ENCODE results near the gene IRF8.

Gene IRF8

GRCh38 chr16:85888405-85889331, 10.3 kb upstream of the IRF8 start:
- TF ChIP-seq, protein P1, sequence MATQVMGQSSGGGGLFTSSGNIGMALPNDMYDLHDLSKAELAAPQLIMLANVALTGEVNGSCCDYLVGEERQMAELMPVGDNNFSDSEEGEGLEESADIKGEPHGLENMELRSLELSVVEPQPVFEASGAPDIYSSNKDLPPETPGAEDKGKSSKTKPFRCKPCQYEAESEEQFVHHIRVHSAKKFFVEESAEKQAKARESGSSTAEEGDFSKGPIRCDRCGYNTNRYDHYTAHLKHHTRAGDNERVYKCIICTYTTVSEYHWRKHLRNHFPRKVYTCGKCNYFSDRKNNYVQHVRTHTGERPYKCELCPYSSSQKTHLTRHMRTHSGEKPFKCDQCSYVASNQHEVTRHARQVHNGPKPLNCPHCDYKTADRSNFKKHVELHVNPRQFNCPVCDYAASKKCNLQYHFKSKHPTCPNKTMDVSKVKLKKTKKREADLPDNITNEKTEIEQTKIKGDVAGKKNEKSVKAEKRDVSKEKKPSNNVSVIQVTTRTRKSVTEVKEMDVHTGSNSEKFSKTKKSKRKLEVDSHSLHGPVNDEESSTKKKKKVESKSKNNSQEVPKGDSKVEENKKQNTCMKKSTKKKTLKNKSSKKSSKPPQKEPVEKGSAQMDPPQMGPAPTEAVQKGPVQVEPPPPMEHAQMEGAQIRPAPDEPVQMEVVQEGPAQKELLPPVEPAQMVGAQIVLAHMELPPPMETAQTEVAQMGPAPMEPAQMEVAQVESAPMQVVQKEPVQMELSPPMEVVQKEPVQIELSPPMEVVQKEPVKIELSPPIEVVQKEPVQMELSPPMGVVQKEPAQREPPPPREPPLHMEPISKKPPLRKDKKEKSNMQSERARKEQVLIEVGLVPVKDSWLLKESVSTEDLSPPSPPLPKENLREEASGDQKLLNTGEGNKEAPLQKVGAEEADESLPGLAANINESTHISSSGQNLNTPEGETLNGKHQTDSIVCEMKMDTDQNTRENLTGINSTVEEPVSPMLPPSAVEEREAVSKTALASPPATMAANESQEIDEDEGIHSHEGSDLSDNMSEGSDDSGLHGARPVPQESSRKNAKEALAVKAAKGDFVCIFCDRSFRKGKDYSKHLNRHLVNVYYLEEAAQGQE (IDR thresholded peaks at IDR 0.05; ENCODE audit: insufficient read depth in 1 of 2, low read depth in 2 of 2, low read length in 2 of 2) = no peak
- no peak for TF ChIP-seq POLR2AphosphoS5 (IDR thresholded peaks at IDR 0.05; ENCODE audit: low read depth, low read length)
- no peak for TF ChIP-seq TAF1 (IDR thresholded peaks at IDR 0.05; ENCODE audit: borderline replicate concordance, insufficient read depth, low read length)
- no peak for TF ChIP-seq SIN3A (IDR thresholded peaks at IDR 0.05; ENCODE audit: borderline replicate concordance, insufficient read depth, low read length)
- no peak for TF ChIP-seq FOXP2 (optimal IDR thresholded peaks at IDR 0.05; ENCODE audit: borderline replicate concordance, extremely low read depth, extremely low read length, insufficient read depth)

DNA sequence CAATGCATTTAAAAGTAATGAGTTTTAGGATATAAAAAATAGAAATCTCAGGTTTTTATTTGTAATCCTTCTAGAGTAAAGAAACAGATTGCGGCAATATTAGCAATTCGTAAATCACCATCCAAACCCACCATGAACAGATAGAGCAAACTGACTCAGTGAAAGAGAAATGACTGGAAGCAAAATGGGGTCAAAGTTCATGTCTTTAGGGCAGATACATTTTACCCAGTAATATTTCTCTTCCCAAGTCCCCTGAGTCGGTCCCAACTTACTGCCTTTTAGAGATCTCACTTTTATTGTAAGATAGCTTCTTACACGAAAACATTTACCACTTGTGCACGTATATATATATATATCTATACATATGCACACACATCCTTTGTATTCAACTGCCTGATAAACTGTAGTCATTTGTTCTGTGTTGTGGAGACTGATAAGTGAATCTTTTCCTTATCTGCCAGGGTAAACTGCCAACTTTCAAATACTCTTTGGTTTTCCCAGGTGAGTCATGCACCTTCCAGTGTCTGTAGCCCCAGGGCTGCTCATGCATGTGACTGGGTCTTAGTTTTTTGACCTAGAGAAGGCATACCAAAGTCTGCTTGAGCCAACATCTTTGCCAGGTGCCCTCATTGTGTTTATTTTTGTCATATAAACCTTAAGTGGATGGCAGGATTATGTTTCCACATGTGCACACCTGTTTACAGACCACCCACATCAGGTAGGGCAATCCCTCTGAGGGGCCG, 7.8 kb upstream of the IRF8 start:
- TF ChIP-seq SIN3A (IDR thresholded peaks at IDR 0.05; ENCODE audit: borderline replicate concordance, insufficient read depth, low read length) (no peak), FOXP2 (optimal IDR thresholded peaks at IDR 0.05; ENCODE audit: borderline replicate concordance, extremely low read depth, extremely low read length, insufficient read depth) (no peak), TAF1 (IDR thresholded peaks at IDR 0.05; ENCODE audit: borderline replicate concordance, insufficient read depth, low read length) (no peak), POLR2AphosphoS5 (IDR thresholded peaks at IDR 0.05; ENCODE audit: low read depth, low read length) (no peak)
- TF ChIP-seq, protein P1 (IDR thresholded peaks at IDR 0.05; ENCODE audit: insufficient read depth in 1 of 2, low read depth in 2 of 2, low read length in 2 of 2) = no peak

GRCh38 chr16:85891776-85892166, 7.2 kb upstream of the IRF8 start:
- TF ChIP-seq FOXP2 (optimal IDR thresholded peaks at IDR 0.05; ENCODE audit: borderline replicate concordance, extremely low read depth, extremely low read length, insufficient read depth) (no peak), SIN3A (IDR thresholded peaks at IDR 0.05; ENCODE audit: borderline replicate concordance, insufficient read depth, low read length) (no peak), POLR2AphosphoS5 (IDR thresholded peaks at IDR 0.05; ENCODE audit: low read depth, low read length) (no peak), TAF1 (IDR thresholded peaks at IDR 0.05; ENCODE audit: borderline replicate concordance, insufficient read depth, low read length) (no peak)
- TF ChIP-seq, protein P1 (IDR thresholded peaks at IDR 0.05; ENCODE audit: insufficient read depth in 1 of 2, low read depth in 2 of 2, low read length in 2 of 2) = no peak

DNA sequence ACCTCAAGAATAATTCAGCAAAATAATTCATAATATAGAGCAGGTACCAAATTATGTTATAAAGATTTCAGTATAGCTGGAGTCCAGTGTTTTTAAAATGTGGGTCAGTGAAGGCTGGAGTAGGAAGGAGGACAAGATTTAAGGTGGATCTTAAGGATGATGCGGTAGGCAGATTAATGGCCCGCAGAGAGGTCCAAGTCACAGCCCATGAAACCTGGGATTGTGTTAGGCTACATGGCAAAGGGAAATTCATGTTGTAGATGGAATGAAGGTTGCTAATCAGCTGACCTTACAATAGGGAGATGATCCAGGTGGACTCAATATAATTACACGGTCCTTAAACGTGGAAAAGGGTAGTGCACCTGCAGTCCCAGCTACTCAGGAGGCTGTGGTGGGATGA, 6.2 kb upstream of the IRF8 start:
- no peak for TF ChIP-seq FOXP2 (optimal IDR thresholded peaks at IDR 0.05; ENCODE audit: borderline replicate concordance, extremely low read depth, extremely low read length, insufficient read depth)

- TF ChIP-seq, protein P1 (IDR thresholded peaks at IDR 0.05; ENCODE audit: insufficient read depth in 1 of 2, low read depth in 2 of 2, low read length in 2 of 2) = no peak
- TF ChIP-seq SIN3A (IDR thresholded peaks at IDR 0.05; ENCODE audit: borderline replicate concordance, insufficient read depth, low read length) = no peak
These were observed 4.7 kb upstream of the IRF8 start for GRCh38 chr16:85894266-85894665.
